Epidermal melanocyte (primary cell): Measurements from ENCODE around the gene HOMER2.

Experiments
- DNase-seq: peaks from one replicate; pipeline ENCODE4 v3.0.0; 2011; ENCODE audit warnings: low spot score; ENCODE audit not compliant: insufficient read length

HOMER2 gene

GRCh38 chr15:82931221-82931620 lies 21.3 kb downstream of the HOMER2 start:
- no peak for DNase-seq

GRCh38 chr15:82930461-82930860 lies 22.1 kb downstream of the HOMER2 start:
- DNase-seq, result no peak

GRCh38 chr15:82928711-82929110 lies 23.8 kb downstream of the HOMER2 start:
- DNase-seq, result no peak

GRCh38 chr15:82923744-82924143 lies 28.8 kb downstream of the HOMER2 start:
- no peak for DNase-seq

GRCh38 chr15:82922737-82923136 lies 29.8 kb downstream of the HOMER2 start:
- DNase-seq, result no peak

- DNase-seq, result no peak
Observed at GRCh38 chr15:82921939-82922338, 30.6 kb downstream of the HOMER2 start.

GRCh38 chr15:82921242-82921641 lies 31.3 kb downstream of the HOMER2 start:
- DNase-seq, result no peak

- DNase-seq, result no peak
Observed at GRCh38 chr15:82919231-82919886, 33.2 kb downstream of the HOMER2 start.

- no peak for DNase-seq
Observed at GRCh38 chr15:82918607-82919230, 33.8 kb downstream of the HOMER2 start.

- DNase-seq, result no peak
Observed at GRCh38 chr15:82918162-82918561, 34.4 kb downstream of the HOMER2 start.

GRCh38 chr15:82917249-82917648 lies 35.3 kb downstream of the HOMER2 start:
- no peak for DNase-seq

- no peak for DNase-seq
Observed at GRCh38 chr15:82916161-82916952, 36.2 kb downstream of the HOMER2 start.

GRCh38 chr15:82914396-82914795 lies 38.1 kb downstream of the HOMER2 start:
- DNase-seq, result no peak

GRCh38 chr15:82911458-82911857 lies 41.1 kb downstream of the HOMER2 start:
- no peak for DNase-seq

- DNase-seq, result no peak
Observed at GRCh38 chr15:82910721-82911120, 41.8 kb downstream of the HOMER2 start.

GRCh38 chr15:82909080-82909815 lies 43.3 kb downstream of the HOMER2 start:
- no peak for DNase-seq

- DNase-seq, result no peak
Observed at GRCh38 chr15:82907350-82907749, 45.2 kb downstream of the HOMER2 start.

GRCh38 chr15:82904574-82904973 lies 47.9 kb downstream of the HOMER2 start:
- no peak for DNase-seq

- DNase-seq, result no peak
Observed at GRCh38 chr15:82903511-82903910, 49.0 kb downstream of the HOMER2 start.

GRCh38 chr15:82901114-82901805 lies 51.3 kb downstream of the HOMER2 start:
- DNase-seq, result no peak

- DNase-seq, result no peak
Observed at GRCh38 chr15:82900511-82901060, 51.9 kb downstream of the HOMER2 start.
